Measurements from ENCODE around the gene ASAP2.

The ASAP2 gene

DNA sequence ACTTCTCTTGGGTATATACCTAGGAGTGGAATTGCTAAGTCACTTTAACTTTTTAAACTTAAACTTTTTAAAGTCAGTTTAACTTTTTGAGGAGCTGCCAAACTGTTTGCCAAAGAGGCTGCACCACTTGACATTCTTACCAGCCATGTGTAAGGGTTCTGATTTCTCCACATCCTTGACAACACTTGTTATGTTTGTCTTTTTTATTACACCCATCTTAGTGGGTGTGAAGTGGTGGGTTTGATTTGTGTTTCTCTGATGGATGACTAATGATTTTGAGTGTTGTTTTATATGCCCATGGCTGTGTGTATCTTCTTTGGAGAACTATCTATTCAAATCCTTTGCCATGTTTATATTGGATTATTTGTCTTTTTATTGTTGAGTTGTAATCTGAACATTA lies 13.6 kb downstream of the ASAP2 start:
- Histone ChIP-seq H3K79me2 (ENCODE audit: insufficient read depth, low read length) (peaks cover 31% of the 10 kb centered on the region), H3K27ac (ENCODE audit: low read length) (no peak overlapping the region), H3K36me3 (ENCODE audit: insufficient read depth, low read length) (no peaks in the 10 kb centered on the region), H3K9me3 (ENCODE audit: insufficient read depth, low read length, severe bottlenecking) (peaks cover 2% of the 10 kb centered on the region), H3K4me3 (ENCODE audit: low read depth in 1 of 2, low read length in 2 of 2) (no peak overlapping the region), H3K9ac (ENCODE audit: low read depth, low read length) (no peak overlapping the region), H4K20me1 (ENCODE audit: insufficient read depth, low read length) (0 out of 2 replicates have a peak, but pooled peaks cover under 1% of the 10 kb centered on the region), H3K4me2 (ENCODE audit: insufficient read depth, low read length) (no peak overlapping the region), H3K27me3 (ENCODE audit: insufficient read depth, low read length, poor library complexity) (no peaks in the 10 kb centered on the region), H3K4me1 (ENCODE audit: insufficient read depth, low read length) (no peaks in the 10 kb centered on the region), H2AFZ (ENCODE audit: low read depth, low read length) (no peak overlapping the region)
- DNase-seq (no peak), ATAC-seq (ENCODE audit: insufficient read depth, low read depth) (no peak)
- TF ChIP-seq EZH2 (IDR thresholded peaks at IDR 0.05; ENCODE audit: borderline replicate concordance, low read depth, low read length, severe bottlenecking), result no peak
- TF ChIP-seq, protein P1, sequence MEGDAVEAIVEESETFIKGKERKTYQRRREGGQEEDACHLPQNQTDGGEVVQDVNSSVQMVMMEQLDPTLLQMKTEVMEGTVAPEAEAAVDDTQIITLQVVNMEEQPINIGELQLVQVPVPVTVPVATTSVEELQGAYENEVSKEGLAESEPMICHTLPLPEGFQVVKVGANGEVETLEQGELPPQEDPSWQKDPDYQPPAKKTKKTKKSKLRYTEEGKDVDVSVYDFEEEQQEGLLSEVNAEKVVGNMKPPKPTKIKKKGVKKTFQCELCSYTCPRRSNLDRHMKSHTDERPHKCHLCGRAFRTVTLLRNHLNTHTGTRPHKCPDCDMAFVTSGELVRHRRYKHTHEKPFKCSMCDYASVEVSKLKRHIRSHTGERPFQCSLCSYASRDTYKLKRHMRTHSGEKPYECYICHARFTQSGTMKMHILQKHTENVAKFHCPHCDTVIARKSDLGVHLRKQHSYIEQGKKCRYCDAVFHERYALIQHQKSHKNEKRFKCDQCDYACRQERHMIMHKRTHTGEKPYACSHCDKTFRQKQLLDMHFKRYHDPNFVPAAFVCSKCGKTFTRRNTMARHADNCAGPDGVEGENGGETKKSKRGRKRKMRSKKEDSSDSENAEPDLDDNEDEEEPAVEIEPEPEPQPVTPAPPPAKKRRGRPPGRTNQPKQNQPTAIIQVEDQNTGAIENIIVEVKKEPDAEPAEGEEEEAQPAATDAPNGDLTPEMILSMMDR (IDR thresholded peaks at IDR 0.05; ENCODE audit: borderline replicate concordance, extremely low read depth, low read length, poor library complexity, severe bottlenecking), result no peak

DNA sequence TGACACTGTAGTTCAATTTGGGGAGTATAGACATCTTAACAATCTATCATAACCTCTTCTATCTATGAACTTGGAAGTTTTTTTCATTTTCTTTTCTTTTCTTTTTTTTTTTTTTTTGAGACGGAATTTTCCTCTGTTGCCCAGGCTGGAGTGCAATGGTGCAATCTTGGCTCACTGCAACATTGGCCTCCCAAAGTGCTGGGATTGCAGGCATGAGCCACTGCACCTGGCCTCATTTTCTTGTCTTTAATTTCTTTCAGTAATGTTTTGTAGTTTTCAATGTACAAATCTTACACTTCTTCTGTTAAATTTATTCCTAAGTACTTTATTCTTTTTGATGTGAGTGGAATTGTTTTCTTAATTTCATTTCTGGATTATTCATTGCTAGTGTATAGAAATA lies 14.6 kb downstream of the ASAP2 start:
- Histone ChIP-seq H2AFZ (ENCODE audit: low read depth, low read length) (no peak overlapping the region), H3K4me1 (ENCODE audit: insufficient read depth, low read length) (no peaks in the 10 kb centered on the region), H3K79me2 (ENCODE audit: insufficient read depth, low read length) (peaks cover 30% of the 10 kb centered on the region), H3K9me3 (ENCODE audit: insufficient read depth, low read length, severe bottlenecking) (peaks cover 2% of the 10 kb centered on the region), H3K36me3 (ENCODE audit: insufficient read depth, low read length) (no peaks in the 10 kb centered on the region), H3K27me3 (ENCODE audit: insufficient read depth, low read length, poor library complexity) (no peaks in the 10 kb centered on the region), H3K9ac (ENCODE audit: low read depth, low read length) (no peak overlapping the region), H3K4me3 (ENCODE audit: low read depth in 1 of 2, low read length in 2 of 2) (no peak overlapping the region), H3K27ac (ENCODE audit: low read length) (no peak overlapping the region), H4K20me1 (ENCODE audit: insufficient read depth, low read length) (peaks cover 8% of the 10 kb centered on the region; the same call in 1 of the 2 replicates), H3K4me2 (ENCODE audit: insufficient read depth, low read length) (no peak overlapping the region)
- TF ChIP-seq EZH2 (IDR thresholded peaks at IDR 0.05; ENCODE audit: borderline replicate concordance, low read depth, low read length, severe bottlenecking), result no peak
- TF ChIP-seq, protein P1 (IDR thresholded peaks at IDR 0.05; ENCODE audit: borderline replicate concordance, extremely low read depth, low read length, poor library complexity, severe bottlenecking), result no peak
- DNase-seq (no peak), ATAC-seq (ENCODE audit: insufficient read depth, low read depth) (no peak)

DNA sequence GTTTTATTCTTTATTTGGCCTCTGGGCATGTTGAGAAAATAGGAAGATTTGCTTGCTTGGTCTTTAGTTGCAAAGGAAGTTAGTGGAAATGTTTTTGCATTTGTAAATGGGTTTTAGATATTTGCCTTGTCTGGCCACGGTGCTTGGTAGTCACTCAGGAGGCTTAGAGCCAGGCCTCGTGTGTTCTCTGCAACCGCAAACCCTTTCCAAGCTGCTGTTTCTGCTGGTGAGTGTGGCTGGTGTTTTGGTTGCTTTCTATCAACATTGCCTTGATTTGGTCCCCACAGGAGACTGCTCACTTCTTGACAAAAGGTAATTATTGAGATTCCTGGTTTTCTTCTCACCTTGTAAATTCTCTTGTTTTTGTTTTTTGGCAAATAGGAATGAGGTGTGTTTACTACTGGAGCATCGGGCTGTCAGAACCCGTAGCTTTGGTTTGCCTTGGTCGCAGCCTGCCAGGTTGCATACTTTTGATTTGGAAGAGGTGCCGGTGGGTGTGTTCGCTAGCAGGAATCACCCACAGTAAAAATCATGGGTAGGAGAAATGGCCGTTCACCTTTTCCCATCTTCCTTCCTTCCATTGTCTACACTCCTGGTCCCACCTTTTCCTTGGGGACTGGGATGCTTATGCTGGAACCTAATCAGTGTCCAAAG lies 15.8 kb downstream of the ASAP2 start:
- no peak overlapping the region for H2AFZ ChIP-seq (ENCODE audit: low read depth, low read length)
- H3K27me3 ChIP-seq (ENCODE audit: insufficient read depth, low read length, poor library complexity), result no peaks in the 10 kb centered on the region
- no peak for DNase-seq
- H3K27ac ChIP-seq (ENCODE audit: low read length), result no peak overlapping the region
- peaks cover 26% of the 10 kb centered on the region for H3K79me2 ChIP-seq (ENCODE audit: insufficient read depth, low read length)
- H3K36me3 ChIP-seq (ENCODE audit: insufficient read depth, low read length), result no peaks in the 10 kb centered on the region
- no peak overlapping the region for H3K4me3 ChIP-seq (ENCODE audit: low read depth in 1 of 2, low read length in 2 of 2)
- H3K4me2 ChIP-seq (ENCODE audit: insufficient read depth, low read length), result no peak overlapping the region
- H3K9me3 ChIP-seq (ENCODE audit: insufficient read depth, low read length, severe bottlenecking), result peaks cover 2% of the 10 kb centered on the region
- H4K20me1 ChIP-seq (ENCODE audit: insufficient read depth, low read length), result peaks cover 8% of the 10 kb centered on the region; the same call in 1 of the 2 replicates
- TF ChIP-seq, protein P1 (IDR thresholded peaks at IDR 0.05; ENCODE audit: borderline replicate concordance, extremely low read depth, low read length, poor library complexity, severe bottlenecking), result no peak
- no peak for TF ChIP-seq EZH2 (IDR thresholded peaks at IDR 0.05; ENCODE audit: borderline replicate concordance, low read depth, low read length, severe bottlenecking)
- H3K4me1 ChIP-seq (ENCODE audit: insufficient read depth, low read length), result no peaks in the 10 kb centered on the region
- no peak for ATAC-seq (ENCODE audit: insufficient read depth, low read depth)
- no peak overlapping the region for H3K9ac ChIP-seq (ENCODE audit: low read depth, low read length)
